Regular cardiac myocyte (primary cell): Measurements from ENCODE around the gene PCMTD2. TPM values are rescaled to one million over a fixed set of nuclear protein-coding genes. Genes with fewer than 3 reads are reported as not detected.

Source experiments
- total RNA-seq: library from RNA; depleted of rRNA; stranded (reverse); fragments of >200 nt; gene quantifications from 2 replicates; pipeline ENCODE4 v1.2.3, GENCODE V29; 2014

PCMTD2 gene
- 25.3 and 44.0 TPM in 2 replicates for total RNA-seq

DNA sequence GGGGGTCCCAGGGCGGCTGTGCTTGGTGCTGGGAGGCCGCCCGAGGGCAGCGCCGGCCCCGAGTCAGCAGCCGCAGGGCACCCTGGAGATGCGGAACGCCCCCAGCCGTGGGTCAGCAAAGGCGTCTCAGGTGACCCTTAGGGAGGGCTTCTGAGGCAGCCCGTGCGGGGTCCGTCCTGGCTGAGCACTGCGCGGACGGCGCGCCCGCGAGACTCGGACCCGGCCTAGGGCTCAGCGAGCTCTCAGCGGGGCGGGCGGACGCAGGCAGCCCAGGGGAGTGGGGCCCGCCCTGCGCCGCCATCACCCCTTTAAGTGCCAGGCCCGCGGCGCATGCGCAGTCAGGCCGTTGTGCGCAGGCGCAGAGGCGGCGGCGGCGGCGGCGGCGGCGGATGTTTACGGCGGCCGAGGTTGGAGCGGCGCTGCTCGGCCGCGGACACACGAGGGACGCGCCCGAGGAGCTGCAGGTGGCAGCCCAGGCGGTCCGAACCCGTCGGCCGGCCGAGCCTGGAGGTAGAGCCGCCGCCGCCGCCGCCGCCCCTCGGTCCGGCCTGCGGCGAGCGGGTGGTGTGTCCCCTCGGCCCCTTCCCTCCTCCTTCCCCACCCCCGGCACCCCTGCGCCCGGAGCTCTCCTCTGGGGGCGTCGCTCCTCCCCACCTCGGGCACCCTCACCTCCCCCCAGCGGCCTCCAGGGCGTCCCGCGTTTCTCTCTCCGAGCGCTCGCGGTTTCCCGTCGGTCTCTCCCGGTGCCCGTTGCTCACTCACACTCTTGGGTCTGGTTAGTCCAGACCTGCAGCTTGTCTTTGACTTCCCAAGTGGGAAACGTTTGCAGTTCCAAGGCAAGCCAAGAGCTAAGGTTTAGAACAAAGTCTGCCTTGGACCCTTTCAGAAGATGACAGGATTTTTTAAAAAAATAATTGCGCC is at the start of gene PCMTD2:
PCMTD2 (plus strand) TSS at position 388 of the 921 bp plus-strand sequence. CDS start 4,218 bp downstream, outside the sequence.

Other genes starting within 250 kb of the PCMTD2 start
- 0.77 and 0.85 TPM in 2 replicates for gene C20orf204, start 219.6 kb upstream of the PCMTD2 start, total RNA-seq
- under 0.01 and 0.19 TPM in 2 replicates for gene SOX18, start 206.1 kb upstream of the PCMTD2 start, total RNA-seq
- 10.0 and 33.0 TPM in 2 replicates for gene TCEA2, start 192.6 kb upstream of the PCMTD2 start, total RNA-seq
- 6.3 and 7.0 TPM in 2 replicates for gene RGS19, start 176.2 kb upstream of the PCMTD2 start, total RNA-seq
- 0.19 and 2.0 TPM in 2 replicates for gene OPRL1, start 175.7 kb upstream of the PCMTD2 start, total RNA-seq
- gene LKAAEAR1, start 171.3 kb upstream of the PCMTD2 start, total RNA-seq: 0.19 TPM in 1 of 2 replicates, not detected in the other
- gene NPBWR2, start 148.2 kb upstream of the PCMTD2 start, total RNA-seq: not detected in 2 replicates
- gene MYT1, start 91.3 kb upstream of the PCMTD2 start, total RNA-seq: not detected in 2 replicates